GM12874 (cell line): ENCODE data around the gene TOX4.

Experiments
- CTCF ChIP-seq: IDR thresholded peaks from 2 replicates; pipeline ENCODE4 v1.5.1; 2011; ENCODE audit warnings: low read depth, mild to moderate bottlenecking, control low read depth, low read length, moderate library complexity; ENCODE audit not compliant: insufficient read depth

Gene TOX4

GRCh38 chr14:21524575-21525490, 47.8 kb downstream of the TOX4 start:
- TF ChIP-seq CTCF: no peak

GRCh38 chr14:21525571-21525961, 48.6 kb downstream of the TOX4 start:
- TF ChIP-seq CTCF: no peak

GRCh38 chr14:21525962-21526671, 49.1 kb downstream of the TOX4 start, which contains the start of gene SALL2:
Gene SALL2, minus strand, starts transcription at chr14:21526346. Its CDS starts 219 bp downstream, at chr14:21526127.
- no peak for TF ChIP-seq CTCF

GRCh38 chr14:21526672-21527317, 49.8 kb downstream of the TOX4 start:
- no peak for TF ChIP-seq CTCF

GRCh38 chr14:21527318-21527679, 50.3 kb downstream of the TOX4 start:
- TF ChIP-seq CTCF: no peak

- no peak for TF ChIP-seq CTCF
These were observed 51.7 kb downstream of the TOX4 start for GRCh38 chr14:21528381-21529348.
